Raji (cell line): Measurements from ENCODE around the gene NRN1L.
A peak's percentile ranks its signal among the peaks of the same experiment; 100 is the strongest.

Experiments used
- POLR2A ChIP-seq: IDR thresholded peaks from 2 replicates; pipeline ENCODE4 v1.6.1; 2011; ENCODE audit warnings: low read depth, low read length, control low read depth; ENCODE audit not compliant: insufficient read depth

NRN1L gene

DNA sequence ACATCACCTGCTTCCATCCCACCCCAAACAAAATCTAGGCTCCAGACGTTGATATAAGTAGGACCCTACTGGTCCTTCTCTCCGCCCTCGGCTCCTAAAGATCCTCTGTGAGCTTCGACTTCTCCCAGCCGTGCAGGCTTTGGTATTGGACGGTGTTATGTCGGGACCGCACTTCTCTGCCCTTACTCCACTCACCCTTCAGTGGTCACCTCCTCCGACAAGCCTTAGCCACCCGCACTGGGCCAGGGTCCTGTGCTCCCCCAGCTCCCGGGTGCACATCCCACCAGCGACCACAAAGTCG, 50.4 kb downstream of the NRN1L start:
- no peak for TF ChIP-seq POLR2A

GRCh38 chr16:67935402-67936123, 50.9 kb downstream of the NRN1L start:
- TF ChIP-seq POLR2A = peak; percentile 92
